ENCODE data around the gene GNGT2.

The GNGT2 gene

DNA sequence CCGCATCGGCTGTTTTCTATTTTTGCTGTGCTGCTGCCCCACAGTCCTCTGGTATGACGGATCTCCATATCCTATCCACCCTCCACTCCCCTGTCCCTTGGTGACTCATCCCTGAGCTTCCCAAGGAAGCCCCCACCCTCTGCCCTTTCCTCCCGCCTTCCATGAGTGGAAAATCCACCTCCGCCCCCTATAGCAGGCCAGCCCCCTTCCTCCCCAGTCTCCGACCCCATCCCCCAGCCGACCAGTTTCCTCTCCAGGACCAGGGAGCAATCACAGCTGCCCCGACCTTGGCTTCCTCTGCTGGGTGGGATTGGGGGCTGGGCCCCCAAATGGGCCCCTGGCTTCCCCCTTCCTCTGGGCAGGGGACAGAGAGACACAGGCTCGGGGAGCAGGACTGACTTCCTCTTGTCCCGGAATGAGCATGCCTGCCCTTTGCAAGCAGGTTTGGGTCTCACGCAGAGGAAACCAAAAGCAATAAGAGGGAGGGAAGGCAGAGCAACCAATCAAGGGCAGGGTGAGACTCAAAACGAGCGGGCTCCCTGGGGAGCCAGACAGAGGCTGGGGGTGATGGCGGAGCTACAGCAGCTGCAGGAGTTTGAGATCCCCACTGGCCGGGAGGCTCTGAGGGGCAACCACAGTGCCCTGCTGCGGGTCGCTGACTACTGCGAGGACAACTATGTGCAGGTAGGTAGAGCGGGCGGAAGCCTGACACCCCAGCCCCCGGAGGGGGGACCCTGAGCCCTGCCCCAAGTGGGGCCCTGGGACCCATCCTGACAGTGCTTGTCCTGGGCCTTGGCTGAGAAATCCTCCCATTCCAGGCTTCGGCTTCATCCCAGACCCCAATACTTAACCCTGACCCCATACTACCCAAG lies at the start of gene GNGT2, which contains the start of gene ABI3:
GNGT2 (minus strand) TSS at position 417 of the 872 bp plus-strand sequence. CDS start 3,152 bp downstream, outside the sequence.
ABI3 (plus strand) TSS at position 550 of the 872 bp plus-strand sequence; CDS start at position 568, 18 bp downstream.
- no peak for FAIRE-seq

DNA sequence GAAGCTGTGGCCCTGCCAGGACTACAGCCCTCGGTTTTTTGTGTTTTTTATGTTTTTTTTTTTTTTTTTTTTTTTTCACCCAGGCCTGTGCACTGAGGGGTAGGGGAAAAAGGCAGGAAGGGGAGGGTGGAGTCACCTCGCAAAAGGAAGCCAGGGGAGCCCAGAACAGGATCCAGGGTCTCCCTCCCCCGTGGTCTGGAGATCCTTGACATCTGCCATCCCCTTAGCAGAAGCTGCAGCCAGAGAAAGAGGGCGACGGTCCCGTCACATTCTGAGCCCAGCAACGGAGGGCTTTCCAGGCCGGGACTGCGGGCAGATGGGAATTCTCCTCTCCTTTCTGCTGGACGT lies 49.3 kb upstream of the GNGT2 start:
- no peak for FAIRE-seq

DNA sequence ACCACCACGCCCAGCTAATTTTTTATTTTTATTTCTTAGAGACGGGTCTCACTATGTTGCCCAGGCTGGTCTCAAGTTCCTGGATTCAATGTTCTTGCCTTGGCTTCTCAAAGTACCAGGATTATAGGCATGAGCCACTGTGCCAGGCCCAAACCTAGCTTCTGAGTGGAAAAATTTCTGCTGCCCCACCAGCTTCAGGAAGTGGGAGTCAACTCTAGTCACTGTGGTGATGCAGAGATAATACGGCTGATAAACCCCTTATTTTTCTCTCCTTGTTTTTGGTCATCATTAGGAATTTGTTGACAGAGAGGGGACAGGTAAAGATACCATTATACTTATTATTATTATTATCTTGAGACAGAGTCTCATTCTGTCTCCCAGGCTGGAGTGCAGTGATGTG lies 48.0 kb upstream of the GNGT2 start:
- FAIRE-seq = no peak

DNA sequence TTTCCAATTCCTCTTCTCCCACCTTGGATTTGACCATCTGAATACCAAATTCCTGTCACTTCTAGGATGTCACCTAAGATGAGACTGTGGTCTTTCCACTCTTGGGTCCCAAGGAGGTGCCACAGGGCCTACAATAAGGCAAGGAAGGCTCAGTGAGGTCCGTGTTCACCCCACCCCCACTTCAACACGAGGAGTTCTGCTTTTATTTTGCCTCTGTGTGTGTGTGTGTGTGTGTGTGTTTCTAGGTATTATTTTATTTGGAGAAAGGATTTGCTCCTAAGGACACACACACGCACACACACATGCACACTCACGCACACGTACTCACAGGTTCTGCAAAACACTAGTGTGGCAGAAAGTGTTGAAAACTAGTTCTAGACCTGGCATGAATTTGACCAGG lies 44.8 kb upstream of the GNGT2 start:
- no peak for FAIRE-seq

DNA sequence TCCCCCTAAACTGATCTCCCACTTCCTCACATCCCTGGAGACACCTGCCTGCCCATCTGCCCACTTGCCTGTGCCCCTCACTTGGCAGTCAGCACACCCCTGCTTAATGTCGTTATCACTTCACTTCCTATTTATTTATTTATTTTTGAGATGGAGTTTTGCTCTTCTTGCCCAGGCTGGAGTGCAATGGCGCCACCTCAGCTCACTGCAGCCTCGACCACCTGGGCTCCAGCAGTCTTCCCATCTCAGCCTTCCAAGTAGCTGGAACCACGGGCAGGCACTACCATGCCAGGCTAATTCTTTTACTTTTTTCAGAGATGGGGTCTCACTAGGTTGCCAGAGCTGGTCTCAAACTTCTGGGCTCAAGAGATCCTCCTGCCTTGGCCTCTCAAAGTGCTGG lies 43.7 kb upstream of the GNGT2 start:
- no peak for FAIRE-seq

DNA sequence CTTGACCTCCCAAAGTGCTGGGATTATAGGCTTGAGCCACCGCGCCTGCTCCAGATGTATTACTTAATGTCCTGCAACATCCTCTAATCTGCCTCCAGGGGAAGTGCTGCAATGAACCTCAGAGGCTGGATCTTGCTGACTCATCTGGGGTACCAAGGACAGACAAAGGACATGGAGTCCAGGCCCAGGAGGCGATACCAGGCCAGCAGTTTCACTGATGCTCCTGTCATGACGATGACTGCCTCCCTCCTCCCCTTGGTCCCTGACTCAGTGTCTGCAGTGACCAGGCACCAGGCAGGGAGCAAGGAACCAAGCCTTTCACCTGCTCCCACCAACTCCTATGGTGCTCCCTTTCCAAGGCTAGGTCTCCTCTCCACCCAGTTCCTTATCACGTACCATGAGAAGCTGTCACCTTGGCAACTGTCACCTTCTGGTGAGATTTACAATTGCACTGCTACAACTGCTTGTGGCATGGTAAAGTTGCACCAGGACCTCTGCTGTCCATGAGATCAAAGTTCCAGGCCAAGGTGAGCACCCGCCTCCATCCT lies 41.8 kb upstream of the GNGT2 start:
- FAIRE-seq = no peak

DNA sequence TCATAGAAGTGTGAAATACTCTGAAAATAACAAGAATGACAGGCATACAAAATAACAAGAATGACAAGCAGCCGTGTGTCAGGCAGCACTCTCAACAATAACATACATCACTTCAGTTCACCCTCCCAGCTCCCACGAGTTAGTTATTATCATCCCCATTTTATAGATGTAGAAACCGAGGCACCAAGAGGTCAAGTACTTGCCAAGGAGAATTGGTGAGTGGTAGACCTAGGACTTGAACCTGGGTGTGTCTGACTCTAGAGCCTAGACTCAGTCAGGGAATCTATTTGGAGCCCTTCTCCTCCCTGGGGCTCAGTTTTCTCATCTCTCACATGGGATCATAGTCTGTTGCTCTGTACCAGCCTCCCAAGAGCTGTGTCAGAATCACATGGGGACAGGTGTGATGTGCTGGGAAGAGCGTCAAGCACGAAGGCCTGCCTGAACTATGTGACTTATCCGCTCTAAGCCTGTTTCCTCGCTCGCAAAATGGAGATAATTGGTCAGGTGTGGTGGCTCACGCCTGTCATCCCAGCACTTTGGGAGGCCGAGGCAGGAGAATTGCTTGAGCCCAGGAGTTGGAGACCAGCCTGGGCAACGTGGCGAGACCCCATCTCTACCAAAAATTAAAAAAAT lies 39.6 kb upstream of the GNGT2 start:
- FAIRE-seq = no peak

DNA sequence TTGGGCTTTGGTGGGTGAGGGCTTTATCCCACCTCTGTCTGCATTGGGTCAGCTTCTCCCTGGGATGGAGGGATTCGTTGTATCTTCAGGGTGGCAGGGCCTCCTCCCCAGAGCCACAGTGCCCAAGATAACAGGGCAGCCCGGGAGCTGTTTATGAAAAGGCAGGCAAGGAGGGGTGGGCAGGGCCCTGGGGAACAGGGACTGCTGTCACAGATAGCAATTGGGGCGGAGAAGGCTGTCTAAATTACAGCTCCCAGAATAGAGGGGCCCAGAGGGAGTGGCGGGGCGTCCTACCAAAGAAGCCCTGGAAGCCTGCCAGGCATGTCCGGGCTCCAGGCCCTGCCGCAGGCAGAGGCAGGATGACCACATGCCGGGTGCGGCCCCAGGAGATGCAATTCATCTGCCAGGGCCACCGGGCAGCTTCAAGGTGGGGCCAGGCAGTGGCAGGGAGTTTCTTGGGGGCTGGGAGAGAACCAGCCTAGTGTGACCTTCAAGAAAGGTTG lies 39.0 kb upstream of the GNGT2 start:
- no peak for FAIRE-seq

DNA sequence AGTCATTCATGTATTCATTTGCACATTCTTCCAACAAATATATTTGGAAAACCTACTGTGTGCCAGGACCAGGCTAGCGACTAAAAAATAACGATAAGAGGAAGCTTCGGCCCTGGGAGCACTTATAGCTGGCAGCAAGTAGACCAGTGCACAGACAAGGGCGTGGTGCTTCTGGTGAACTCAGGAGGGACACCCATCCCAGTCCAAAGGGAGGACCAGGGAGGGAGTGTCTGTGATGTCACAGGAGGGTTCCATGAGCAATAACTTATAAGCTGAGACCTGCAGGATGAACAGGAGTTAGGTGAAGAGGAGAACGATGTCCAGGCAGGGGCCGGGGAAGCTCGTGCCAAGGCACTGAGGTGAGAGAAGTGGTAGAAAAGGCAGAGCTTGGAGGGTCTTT lies 37.6 kb upstream of the GNGT2 start:
- FAIRE-seq = no peak

DNA sequence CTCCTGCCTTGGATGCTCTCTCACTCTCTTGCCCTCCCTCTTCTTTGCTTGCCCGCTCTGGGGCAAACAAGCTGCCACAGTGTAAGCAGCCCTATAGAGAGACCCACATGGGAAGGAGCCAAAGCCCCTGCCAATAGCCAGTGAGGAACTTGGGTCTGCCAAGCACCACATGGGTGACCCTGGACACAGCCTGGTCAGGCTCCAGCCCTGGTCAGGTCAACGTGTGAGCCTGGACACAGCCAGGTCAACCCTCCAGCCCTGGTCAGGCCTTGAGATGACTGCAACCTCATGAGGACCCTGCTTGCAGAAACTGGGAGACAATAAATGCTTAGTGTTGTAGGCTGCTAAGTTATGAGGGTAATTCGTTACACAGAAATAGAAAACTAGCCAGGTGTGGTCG lies 34.5 kb upstream of the GNGT2 start:
- FAIRE-seq = no peak

DNA sequence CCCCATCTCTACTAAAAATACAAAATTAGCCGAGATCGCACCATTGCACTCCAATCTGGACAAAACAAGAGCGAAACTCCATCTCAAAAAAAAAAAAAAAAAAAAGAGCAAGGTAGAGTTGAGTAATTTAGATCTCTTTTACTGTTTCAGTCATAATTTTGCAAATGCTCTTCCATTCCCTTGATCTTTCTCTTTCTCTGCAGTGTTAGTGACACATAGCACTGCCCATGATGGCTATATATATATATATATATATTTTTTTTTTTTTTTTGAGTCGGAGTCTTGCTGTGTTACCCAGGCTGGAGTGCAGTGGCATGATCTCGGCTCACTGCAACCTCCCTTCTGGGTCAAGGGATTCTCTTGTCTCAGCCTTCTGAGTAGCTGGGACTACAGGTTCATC lies 32.4 kb upstream of the GNGT2 start:
- no peak for FAIRE-seq

DNA sequence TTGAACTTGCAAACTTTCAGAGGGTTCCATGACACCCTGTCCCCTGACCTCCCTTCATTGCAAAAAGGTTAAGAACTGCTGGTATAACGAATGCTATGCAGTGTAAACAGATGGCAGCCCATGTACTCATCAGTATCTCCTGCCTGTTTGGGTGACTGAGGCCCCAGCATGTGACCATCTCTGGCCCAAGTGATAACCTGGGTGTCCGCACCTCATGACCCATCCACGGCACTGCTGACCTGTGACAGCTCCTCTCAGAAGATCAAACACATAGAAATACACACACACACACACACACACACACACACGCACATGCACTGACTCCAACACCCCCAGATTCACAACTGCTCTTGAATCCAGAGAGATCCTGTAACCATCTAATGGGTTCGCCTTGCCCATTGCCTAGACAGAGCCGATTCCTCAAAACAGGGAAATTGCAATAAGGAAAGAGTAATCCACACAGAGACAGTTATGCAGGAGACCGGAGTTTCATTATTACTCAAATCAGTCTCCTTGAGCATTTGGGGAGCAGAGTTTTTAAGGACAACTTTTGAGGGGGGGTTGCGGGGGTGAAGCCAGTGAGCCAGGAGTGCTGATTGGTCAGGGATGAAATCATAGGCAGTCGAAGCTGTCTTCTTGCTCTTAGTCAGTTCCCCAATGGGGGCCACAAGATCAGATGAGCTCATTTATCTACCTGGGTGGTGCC lies 31.5 kb upstream of the GNGT2 start:
- FAIRE-seq = no peak

DNA sequence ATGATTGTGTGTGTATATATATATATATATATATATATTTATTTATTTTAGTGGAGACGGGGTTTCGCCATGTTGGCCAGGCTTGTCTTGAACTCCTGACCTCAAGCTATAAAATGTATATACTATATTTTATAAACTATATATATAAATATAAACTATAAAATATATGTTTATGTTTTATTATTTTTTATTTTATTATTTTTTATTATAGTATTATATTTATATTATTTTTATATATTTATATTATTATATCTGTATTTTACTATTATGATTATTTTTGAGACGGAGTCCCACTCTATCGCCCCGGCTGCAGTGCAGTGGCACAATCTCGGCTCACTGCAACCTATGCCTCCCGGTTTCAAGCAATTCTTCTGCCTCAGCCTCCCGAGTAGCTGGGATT lies 30.7 kb upstream of the GNGT2 start:
- FAIRE-seq = peak; percentile 25

DNA sequence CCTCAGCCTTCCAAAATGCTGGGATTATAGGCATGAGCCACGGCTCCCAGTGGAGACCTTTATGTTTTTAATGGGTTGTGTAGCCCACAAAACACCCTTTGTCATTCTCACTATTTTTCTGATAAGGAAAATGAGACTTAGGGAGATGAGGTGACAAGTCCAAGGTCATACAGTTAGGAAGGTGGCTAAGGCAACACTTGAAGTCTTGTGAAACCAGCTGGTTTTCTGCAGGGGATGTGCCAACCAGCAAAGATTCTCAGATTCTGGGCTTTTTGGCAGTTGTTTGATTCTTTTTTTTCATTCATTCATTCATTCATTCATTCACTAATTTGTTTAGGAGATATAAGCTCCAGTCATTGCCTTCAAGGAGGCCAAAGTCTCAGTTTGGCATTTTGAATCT lies 30.2 kb upstream of the GNGT2 start:
- FAIRE-seq = no peak

DNA sequence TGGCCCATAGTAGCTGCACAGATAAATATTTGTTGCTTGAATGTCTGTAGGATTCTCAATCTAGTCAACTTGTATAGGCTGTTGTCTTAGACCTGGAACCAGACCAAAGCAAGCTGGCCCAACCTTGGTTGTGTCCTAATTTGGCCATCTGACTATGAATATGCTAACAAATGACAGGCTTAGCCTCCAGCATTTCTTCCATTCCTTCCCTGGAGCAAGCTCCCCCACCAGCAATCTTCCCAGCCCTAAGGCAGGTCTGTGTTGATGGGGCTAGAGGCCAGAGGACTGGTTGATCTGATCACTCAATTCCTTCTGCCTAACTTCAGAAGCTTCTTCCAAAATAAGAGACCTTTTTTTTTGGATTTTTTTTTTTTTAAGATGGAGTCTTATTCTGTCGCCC lies 29.6 kb upstream of the GNGT2 start:
- no peak for FAIRE-seq

DNA sequence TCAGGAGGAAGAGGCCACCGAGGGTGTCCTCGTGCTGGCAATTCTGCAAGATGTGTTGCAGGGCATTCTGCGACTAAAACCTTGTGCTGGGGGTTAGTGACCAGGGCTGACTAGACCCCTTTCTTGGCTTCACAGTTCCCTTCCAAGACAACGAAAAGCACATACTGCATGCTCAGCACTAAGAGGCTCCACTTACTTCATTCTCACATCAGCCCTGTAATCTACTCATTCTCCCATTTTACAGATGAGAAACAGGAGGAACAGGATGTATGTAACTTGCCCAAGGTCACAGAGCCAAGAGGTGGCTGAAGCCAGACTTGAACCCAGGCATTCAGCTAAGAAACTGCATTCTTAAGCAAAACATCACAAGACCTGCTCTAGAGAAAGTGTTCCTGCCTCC lies 25.5 kb upstream of the GNGT2 start:
- FAIRE-seq = no peak

DNA sequence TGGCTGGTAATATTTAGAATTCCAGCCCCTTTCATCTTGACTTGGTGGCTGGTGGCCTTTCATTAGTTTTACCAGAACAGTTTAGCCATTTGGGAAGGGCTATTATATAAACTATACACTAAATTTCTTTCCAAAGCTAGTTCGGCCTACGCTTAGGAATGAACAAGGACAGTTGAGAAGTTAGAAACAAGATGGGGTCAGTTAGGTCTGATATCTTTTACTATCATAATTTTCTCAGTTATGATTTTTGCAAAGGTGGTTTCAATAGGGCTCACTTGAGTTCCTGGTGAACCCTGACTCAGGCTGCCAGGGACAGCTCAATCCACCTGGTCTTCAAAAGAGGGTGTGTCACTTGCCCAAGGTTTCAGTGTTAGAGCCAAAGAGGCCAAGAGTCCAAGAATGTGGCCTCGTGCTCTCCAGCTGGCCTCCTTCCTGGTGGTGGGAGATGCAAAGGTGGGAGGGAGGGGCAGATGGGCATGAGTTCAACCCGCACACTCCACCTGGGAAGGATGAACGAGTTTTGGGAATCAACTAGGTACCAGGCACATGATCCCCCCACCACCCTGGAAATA lies 24.2 kb upstream of the GNGT2 start:
- FAIRE-seq = no peak

DNA sequence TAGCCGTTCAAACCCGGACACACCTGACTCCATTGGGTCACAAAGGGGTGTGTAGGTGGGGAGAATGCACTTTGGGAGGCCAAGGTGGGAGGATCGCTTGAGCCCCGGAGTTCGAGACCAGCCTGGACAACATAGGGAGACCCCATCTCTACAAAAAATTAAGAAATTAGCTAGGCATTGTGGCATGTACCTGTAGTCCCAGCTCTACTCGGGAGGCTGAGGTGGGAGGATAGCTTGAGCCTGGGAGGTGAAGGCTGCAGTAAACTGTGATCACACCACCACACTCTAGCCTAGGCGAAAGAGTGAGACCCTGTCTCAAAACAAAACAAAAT lies 21.2 kb upstream of the GNGT2 start:
- no peak for FAIRE-seq

DNA sequence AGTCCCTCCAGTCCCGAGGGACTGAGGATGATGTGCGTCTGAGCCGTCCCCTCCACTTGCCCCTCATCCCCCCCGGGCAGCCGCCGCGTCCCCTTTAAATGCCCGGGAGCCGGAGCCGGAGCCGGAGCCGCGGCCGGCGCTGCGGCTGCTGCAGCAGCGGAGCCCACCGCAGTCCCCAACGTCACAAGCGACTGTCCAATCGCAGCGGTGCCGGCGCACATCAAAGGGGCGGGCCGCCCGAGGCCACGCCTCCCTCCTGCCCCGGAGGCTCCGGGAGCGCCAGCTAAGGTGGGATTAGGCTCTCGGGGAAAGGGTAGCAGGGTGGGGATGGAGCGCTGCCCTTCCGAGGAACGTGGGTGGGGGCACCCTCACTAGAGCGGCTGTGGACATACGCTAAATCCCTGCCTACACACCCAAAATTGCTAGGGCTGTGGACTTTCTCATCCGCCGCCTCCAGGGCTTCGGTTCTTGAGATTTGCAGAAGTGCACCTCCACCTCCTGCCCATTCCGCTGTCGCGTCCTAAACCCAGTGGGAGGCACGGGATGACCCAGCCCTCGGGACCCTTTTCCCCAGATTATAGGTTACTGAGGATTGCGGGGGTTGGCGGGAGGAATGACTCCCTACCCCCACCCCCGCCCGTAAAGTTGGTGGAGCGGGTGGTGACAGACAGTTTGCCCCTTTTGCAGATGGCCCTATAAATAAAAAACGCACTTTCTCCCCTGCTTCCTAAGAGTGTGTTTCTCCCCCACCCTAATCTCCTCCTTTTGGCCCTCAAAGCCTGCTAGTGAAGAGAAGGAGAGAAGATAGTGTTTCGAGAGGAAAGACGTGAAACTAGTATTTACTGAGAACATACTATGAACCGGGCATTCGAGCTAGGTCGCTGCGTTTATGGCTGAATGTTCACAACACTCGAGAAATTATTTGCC lies 20.5 kb upstream of the GNGT2 start, which contains the start of gene PHOSPHO1:
PHOSPHO1 (minus strand) TSS at position 152 of the 927 bp plus-strand sequence. CDS start 4,096 bp downstream, outside the sequence.
- no peak for FAIRE-seq

DNA sequence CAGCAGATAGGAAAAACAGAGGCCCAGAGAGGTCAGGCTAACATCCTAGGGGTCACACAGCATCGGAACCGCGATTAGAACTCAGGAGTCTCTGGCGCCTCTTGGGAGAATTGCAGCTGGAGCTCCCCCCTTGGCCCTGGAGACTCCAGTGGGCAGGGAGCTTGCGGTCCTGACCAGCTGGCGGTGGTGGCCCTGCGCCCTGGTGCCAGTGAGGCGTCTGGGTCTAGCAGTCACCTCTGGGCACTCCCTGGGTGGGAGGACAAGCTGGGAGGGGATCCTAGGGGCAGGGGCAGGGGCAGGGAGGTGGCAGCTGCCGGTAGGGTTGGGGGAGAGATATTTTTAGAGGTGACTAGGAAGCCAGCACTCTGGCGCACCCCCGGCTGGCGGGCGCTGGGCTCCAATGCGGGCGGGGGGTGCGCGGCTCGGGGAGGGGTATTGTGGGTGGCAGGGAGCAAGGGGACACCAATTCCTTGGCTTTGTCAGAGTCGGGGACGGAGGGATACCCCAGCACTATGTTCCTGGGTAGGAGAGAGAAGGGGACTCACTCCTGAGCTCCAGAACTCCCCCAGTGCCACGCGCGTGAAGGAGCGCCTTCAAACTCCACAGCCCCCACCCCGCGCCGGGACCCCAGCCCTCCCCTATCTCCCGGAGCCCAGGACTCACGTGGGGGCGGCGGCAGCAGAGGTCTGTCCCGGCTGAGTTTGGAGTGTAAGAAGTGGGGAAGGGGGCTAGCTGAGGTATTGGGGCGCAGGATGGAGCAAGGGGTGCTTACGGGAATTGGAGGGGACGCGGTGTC lies 19.6 kb upstream of the GNGT2 start:
- no peak for FAIRE-seq
